HG02938 (cell line): Measurements from ENCODE around the gene TCEA2.

Experiments used
- ATAC-seq: cut with Tn5 transposase; IDR thresholded peaks from one replicate; pipeline ENCODE4 v1.9.1; 2021; ENCODE audit warnings: mild to moderate bottlenecking, moderate library complexity; ENCODE audit not compliant: unreplicated experiment

The TCEA2 gene

DNA sequence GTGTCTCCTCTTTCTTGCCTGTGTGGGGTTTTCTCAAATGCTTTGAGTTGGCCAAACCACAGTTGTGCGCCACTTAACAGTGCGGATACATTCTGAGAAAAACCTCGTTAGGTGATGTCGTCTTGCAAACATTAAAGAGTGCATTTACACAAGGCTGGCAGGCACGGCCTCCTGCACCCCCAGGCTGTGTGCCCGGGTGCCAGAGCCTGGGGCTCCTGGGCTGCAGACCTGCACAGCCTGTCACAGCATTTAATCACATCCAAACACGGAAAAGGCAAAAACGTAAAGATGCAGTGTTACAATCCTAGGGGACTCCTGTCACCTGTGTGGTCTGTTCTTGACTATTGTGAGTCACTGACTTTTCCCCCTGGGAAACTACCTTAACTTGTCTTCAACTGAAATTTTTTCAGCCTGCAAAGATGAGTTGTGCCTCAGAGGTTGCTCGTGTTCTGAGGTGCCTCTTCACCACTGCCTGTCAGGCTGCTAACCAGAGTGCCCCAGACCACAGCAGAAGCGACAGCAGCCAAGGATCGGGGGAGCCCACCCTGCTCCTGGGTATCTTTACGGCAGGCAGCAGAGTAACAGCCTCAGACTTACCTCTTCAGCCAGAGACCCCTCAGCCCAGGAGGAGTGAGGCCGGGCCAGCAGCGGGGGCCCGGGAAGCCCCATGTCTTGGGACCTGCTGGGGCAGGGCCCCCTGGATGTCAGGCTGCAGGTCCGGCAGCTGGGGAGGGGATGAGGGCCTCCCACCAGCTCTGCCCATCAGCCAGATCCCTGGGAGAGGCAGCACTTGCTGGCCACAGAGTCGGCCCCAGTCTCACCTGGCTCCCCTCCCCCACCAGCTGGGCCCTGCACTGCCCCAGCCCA, 27.7 kb upstream of the TCEA2 start:
- no peak for ATAC-seq

DNA sequence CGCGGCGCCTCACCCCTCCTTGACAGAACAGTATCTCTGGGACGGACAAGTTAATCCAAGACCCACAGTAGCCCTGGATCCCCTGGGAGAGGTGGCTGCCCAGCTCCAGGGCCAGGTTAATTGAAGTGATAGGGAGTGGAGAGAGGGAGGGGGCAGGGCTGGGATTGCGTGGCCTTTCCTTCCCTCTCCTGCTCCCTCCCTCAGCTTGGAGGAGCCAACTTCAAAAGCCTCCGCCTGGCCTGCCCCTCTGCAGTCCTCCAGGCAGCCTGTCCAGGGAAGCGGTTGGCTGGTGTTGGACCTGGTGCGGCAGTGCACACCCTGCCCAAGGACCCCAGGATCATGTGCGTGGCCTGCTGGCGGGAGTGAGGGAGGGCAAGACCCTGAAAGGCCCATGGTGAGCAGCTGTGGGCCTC, 27.1 kb upstream of the TCEA2 start, which contains the start of gene C20orf204:
TSS of gene C20orf204 (plus strand) at position 250 of the 413 bp plus-strand sequence. CDS start at position 392, 142 bp downstream.
- ATAC-seq: no peak

DNA sequence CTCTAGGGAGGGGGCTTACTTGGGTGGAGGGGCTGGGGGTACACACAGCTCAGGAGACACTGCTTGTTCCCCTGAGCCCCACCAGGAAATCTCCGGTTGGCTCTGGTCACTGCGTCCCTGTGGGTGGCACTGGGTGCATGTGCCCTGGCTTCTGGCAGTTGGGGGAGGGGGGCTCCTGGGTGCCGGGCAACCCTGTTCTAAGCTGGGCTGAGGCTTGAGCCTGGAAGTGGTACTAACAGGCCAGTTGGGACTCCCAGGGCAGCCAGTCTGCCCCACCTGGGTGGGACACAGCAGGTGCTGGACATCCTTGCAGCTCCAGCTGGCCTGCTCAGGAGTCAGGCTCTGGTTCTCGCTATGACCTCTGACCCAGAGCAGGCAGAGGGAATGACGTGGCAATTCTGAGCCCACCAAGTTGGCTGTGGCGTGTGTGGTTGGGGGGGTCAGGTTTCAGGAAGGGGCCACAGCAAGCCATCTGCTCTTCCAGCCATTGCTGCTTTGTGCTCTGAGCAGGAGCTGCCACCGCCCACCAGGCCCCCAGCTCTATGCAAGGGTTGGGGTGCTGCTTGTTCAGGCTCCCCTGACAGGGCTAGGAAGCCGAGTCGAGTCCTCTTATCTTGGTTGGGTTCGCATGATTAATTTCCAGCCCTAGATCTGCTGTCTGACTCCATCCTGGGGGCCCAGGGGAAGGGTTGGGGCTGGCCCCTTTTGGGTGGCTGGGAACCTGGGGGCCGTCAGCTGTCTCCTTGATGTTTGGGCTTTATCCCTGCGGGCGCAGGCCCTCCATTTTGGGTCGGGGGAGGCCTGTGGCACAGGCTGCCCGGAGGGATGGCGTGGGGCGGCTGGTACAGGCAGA, 26.4 kb upstream of the TCEA2 start:
- ATAC-seq: no peak

DNA sequence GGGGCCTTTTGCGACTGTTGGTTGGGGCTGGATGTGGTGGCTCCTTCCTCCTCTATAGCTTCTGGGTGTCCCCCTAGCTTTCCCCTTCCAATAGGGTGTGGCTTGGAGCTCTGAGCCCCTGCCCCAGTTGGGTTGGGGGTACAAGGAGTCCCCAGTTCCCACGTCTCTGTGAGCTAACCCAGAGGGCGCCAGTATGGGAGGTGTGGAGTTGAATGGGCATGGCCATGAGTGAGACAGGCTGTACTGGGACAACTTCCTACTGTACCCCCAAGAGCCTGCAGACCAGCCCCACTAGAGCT, 25.9 kb upstream of the TCEA2 start:
- ATAC-seq: no peak

DNA sequence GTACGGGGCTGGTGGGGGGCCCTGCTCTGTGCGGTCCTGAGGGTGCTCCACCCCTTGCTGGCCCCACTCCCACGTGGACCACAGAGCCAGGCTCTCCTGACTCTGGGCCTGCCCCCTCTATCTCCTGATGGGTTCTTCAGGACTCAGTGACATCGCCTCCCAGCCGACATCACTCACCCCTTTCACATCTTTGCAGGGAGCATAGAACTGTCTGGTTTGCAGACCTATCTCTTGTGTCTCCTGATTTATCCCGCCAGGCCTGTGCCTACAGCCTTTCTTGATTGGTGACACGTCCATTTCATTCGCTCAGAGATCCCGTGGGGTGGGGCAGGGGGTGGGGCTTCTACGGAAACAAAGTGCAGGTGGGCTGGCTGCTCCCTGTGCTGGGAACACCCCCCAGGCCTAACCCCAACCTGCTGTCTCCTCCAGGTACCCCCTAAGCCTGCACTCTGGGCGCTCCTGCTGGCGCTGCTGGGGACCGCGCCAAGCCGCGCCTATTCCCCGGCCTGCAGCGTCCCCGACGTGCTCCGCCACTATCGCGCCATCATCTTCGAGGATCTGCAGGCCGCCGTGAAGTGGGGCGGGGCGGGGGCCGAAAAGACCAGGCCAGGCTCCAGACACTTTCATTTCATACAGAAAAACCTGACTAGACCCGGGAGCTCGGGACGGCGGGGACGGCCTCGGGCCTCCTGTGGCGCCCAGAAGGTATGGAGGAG, 25.3 kb upstream of the TCEA2 start:
- no peak for ATAC-seq

DNA sequence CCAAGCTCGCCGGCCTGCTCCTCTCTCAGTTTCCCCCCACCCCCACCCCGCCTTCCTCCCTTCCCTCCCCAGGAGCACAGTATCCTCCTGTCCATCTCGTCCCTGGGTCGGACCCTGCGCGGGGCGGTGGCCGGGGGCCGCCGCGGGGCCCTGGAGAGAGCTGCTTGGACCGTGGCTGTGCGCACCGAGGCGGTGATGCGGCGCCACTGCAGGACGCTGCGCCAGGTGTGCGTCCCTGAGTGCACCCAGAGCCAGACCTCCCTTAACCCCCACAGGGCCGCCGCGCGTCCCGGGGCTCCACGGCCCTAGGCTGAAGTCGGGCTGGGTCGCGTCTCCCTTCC, 24.8 kb upstream of the TCEA2 start:
- no peak for ATAC-seq

DNA sequence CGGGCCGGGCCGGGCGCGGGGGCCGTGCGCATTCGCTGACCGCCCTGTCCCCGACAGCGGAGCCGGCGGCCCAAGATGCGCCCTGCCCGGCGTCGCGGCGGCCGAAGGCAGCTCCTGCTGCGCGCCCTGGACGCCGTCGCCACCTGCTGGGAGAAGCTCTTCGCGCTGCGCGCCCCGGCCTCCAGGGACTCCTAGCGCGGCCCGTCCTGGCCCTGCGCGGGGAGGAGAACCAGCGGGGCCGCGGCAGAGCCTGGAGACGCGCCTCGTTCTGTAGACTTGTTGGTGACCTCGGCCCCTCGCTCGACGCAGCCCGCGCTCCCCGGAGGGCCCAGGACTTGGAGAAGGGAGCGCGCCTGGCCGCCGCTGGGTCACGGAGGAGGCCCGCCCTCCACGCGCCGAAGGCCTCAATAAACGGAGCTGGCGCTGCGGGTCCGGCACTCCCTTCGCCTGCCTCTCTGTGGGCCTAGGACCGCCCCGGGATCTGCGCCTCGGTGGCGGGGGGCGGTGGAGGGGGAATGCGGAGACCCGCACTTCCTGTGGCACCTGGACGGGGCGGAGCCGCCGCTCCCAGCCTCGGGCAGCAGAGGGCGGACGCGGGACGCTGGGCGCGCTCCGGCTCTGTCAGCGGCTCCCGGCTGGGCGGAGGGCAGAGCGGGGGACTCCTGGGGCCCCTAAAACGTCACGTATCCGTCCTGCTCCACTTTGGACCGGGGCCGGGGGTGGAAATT, 24.3 kb upstream of the TCEA2 start:
- ATAC-seq: no peak

DNA sequence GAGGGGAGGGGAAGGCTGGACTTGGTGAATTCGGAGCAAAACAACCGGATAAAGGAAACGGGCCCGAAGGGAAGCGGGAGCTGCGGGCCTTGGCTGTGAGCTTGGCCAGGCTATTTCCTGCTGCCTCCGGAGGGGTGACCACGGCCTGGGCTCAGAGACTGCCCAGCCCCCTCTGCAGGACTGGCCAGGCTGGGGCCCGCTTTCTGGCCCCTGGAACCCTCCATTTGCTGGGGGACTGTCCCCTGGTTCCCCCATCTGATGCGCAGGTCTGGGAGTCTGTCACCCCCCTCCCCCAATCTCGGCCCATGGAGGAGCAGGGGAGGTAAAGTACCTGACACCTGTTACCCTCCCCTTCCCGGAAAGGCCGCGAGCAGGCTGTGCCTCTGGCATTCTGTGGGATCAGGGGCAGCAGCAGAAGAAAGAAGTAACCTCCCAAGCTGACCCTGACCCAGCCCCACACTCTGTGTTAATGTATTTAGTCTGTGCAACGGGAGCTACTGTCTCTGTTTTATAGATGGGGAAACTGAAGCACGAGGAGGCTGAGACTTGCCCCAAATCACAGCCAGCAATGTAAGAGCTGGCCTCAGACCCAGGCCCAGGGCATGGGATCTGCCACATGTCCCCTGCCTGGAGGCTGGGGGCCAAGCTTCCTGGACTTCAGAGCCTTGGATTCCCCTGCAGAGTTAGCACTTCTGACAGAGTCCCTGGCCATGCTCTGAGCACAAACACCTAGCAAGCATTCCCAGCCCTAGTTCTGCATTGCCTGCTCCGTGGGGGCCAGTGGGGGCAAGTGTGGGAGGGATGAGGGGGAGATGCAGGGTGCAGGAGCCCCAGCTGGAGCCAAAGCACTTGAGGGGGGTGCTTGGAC, 23.5 kb upstream of the TCEA2 start:
- ATAC-seq: no peak

DNA sequence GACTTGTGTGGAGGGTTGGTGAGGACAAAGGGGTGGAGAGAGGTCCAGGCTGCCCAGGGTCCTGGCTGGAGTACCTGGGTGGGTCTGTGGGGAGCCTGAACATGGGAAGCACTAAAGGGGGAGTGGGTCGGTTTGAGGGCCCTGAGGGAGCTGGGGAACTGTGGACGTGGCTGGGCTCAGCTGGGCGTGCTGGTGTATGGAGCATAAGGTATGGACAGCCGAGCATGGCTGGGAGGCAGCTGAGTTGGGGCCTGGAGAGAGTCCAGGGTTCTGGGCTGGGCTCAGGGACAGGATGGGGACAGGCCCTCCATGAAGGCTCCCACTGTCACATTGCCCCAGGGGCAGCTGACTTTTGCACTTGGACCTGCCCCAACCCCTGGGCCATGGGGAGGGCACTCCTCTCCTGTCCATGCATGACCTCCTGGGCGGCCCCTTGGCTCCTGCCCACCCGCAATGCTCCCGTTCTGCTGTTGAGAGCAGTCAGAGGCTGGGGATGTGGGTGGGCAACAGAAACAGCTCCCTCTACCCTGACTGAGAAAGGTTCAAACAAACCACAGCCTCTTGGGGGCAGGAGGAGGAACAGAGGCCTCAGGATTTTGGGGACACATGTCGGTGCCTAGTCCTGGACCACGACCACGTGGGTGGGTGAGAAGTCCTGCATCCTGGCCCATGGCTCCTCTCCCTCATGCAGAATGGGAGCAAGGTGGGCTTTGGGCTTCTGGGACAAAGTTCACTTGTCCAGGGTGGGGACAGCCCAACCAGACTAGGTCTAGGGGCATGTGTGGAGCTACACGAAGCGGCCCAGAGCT, 22.6 kb upstream of the TCEA2 start:
- no peak for ATAC-seq

DNA sequence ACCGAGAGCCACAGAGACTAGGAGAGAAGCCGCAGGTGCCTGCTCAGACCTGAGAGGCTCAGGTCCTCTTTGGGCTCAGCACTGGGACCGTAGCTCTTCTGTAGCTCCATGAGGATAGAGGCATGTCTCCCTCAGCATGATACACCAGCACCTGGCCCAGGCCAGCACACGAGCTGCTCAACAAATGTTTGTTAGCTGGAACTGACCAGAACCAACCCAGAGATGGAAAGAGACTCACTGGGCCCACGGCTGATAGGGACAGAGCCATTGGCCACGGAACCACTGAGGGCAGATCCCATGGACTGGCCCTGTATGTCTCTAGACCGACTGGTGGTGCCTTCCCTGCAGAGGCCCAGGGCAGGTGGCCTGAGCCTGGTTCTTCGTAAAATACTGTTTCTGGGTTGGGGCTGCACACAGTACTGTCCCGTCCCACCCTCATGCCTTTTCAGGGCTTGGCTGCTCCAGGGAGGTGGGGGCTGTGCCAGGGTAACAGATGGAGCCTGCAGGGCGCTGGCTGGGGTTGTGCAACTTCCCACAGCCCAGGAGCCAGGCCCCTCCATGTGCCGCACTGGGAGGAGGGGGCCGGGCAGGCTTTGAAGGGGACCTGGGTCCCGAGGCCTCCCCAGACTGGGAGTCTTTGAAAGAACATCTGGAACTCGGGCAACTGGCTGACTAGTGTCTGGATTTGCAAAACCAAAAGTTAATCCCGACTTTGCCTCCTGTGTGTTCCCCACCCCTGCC, 21.8 kb upstream of the TCEA2 start:
- ATAC-seq: no peak

DNA sequence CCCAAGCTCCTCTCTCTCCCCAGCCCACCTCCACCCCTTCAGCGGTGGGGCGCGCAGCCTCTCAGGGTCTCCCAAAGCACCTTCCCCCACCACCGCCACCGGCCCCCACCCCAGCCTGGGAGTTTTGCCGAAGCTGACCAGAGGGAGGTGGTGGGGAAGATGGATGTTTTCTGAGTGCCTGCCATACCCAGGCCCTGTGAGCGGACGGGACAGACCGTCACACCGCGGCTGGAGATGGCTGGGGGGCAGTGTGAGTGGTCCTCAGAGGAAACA, 21.3 kb upstream of the TCEA2 start:
- no peak for ATAC-seq

DNA sequence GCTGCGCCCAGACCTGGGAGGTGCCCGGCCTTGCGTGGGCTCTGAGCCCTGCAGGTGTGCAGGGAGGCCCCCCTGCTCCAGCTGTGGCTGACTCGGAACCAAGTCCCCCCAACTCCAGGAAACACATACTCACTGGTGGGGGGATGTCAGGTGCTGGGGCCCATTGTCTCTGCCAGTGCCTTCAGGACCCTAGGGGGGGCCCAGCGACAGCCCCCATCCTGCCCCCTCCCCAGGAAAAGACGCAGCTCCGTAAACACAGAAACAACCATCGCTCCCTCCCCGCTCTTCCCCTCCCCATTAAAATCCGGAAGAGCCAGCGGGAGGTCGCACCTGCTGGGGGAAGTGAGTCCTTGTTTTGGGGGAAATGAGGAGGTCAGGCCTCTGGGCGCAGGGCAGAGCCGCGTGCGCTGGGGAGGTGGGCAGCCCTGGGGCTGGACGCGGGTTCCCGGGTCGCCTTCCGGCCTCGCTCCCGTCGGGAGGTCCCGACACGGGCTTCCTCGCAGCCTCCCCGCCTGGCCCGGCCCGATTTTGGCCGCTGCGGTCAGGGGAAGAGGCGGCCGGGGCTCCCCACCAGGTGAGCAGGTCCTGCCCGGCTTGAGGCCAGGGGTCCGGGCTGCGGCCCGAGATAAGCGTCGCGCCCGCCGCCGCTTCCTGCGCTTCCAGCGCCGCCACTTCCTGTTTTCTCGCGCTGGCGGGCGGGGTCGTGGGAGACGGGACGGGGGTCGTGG, 20.8 kb upstream of the TCEA2 start:
- no peak for ATAC-seq

DNA sequence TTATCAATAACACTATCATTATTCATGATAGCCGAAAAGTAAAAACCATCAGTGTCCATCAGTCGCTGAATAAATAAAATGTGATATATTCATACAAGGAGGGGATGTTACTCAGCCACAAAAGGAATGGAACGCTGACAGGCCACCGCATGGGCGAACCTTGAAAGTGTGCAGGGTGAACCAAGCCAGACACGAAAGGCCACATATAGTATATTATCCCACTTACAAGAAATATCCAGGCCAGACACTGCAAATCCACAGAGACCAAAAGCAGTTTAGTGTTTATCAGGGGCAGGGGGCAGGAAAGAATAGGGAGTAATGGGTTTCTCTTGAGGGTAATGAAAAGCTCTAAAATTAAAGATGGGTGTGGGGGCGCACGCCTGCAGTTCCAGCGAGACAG, 19.2 kb upstream of the TCEA2 start:
- ATAC-seq: no peak

DNA sequence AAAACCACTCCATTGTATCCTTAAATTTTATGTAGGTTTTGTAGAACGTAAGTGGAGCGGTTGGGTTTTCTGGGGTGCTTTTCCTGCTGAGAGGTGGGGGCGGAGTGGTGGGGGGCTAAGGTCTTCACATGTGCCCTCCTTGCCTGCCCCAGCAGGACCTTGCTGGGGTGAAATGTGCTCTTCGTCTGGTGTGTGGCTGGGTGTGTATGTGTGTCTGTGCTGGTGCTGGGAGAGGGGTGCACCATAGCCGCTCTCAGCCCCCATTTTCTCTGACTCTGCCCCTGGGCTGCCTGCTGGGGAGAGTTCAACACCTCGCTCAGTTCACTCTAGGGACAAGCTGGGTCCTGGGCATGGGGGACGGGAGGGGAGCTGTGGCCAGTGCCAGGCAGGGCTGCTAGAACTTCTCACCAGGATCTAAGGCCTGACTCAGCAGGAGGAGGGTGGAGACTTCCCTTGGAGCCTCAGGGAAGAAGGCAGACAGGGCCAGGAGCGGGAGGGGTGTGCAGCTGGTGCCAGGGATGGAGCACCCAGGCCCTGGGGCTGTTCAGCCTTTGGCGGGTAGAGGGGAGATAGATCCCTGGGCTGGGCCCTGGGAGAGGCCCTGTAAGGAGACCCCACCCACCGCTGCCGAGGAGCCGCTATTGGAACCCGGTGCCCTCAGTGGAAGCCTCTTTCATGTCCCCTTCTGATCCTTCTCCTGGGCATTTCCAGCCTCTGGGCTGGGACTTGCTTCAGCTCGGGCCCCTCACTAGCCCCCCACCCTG, 18.3 kb upstream of the TCEA2 start:
- no peak for ATAC-seq

DNA sequence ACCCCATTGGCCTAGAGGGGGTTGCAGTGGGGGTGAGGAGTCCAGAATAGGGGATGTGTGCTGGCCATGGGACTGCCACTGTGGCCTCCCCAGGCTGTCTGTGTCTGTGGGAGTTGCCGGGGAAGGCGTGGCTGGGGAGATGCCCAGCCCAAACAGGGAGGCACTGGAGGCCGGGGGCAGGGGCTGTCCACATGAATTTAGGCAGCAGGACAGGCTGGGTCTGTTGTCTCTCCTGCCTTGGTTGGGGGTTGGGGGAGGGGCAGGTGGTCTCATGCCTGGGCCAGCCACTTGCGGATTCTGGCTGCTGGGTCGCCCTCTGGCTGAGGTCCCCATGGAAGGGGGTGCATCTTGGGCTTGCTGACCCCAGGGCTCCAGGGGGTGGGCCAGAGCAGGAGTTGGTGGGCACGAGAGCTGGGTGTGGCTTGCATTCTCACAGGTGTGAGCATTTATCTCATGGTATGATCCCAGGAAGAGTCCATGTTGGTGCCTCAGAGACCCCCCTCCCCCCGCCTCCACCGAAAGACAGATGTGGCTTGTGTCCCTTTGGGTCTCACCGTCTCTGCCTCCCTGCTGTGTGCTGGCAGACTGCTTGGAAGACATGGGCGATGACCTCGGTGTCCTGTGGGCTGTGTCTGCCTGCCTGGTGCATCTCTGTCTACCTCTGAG, 17.5 kb upstream of the TCEA2 start:
- no peak for ATAC-seq

DNA sequence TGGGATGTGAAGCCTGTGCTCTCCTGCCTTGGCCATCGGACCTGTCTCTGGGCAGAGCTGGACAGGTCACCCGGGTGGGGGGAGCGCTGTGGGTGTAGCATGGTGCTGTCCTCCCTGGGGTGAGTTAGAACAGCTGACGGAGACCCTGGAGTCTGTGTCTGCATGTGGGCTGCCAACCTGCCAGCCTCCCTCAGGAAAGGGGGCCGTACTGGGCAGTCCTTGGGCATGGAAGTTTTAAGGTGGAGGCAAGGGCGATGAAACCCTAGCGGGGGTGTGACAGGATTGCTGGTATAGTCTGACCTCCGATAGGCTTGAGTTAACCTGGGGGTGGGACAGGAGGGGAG, 16.0 kb upstream of the TCEA2 start:
- no peak for ATAC-seq

DNA sequence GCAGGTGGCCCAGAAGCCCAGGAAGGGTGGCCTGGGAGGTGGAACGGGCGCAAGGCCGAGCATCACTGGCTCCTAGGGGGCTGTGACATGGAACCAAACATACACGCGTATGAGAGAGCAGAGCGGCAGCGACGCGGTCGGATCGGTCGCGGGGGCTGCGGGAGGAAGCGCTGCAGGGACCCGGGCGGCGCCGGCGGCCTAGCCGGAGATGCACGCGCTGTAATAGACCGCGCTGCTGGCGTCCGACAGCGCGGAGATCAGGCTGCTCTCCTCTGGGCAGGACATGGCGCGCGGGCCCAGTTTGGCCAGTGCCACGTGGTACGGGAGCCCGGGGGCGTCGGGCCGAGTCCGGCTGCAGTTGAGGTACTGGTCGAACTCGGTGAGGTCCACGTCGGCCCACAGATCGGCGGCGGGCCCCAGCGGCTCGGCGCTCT, 15.0 kb upstream of the TCEA2 start:
- no peak for ATAC-seq
